Suprapubic skin (tissue), 4 donors: ENCODE results near the gene ZNF165. TPM values are rescaled to one million over a fixed set of nuclear protein-coding genes. Genes with fewer than 3 reads are reported as not detected.

Experiments used
- DNase-seq, 2 donors: peaks; one replicate each; pipeline ENCODE4 v3.0.0-alpha.2; 2019; ENCODE audit warnings: low spot score in 2 of 2
- H3K27ac ChIP-seq: fragments of 200-600 bp; sonication (generic); one replicate; pipeline ENCODE4 v1.5.1; 2019
- H3K27me3 ChIP-seq: fragments of 200-600 bp; sonication (generic); one replicate; pipeline ENCODE4 v1.5.1; 2019
- H3K36me3 ChIP-seq: fragments of 200-600 bp; sonication (generic); one replicate; pipeline ENCODE4 v1.5.1; 2019
- H3K4me1 ChIP-seq: fragments of 200-600 bp; sonication (generic); one replicate; pipeline ENCODE4 v1.5.1; 2019
- H3K4me3 ChIP-seq: fragments of 200-600 bp; sonication (generic); one replicate; pipeline ENCODE4 v1.5.1; 2019; ENCODE audit warnings: mild to moderate bottlenecking
- H3K9me3 ChIP-seq: fragments of 200-600 bp; sonication (generic); one replicate; pipeline ENCODE4 v1.5.1; 2019
- CTCF ChIP-seq, 2 donors: fragments of 200-600 bp in 1 of 2; fragments of 450-650 bp in 1 of 2; sonication (generic) in 1 of 2; IDR thresholded peaks; one replicate each; pipeline ENCODE4 v1.5.1; 2016 to 2019; ENCODE audit warnings: antibody characterized with exemption in 2 of 2, mild to moderate bottlenecking in 1 of 2, moderate library complexity in 1 of 2
- EP300 ChIP-seq: sonication (generic); formaldehyde crosslinking; IDR thresholded peaks from one replicate; pipeline ENCODE4 v1.6.1; 2017; ENCODE audit warnings: antibody characterized with exemption
- POLR2A ChIP-seq, 2 donors: fragments of 450-650 bp; IDR thresholded peaks; one replicate each; pipeline ENCODE4 v1.6.1; 2017; ENCODE audit warnings: antibody characterized with exemption in 2 of 2, mild to moderate bottlenecking in 2 of 2, moderate library complexity in 2 of 2
- POLR2AphosphoS5 ChIP-seq, 3 donors: sonication (generic); formaldehyde crosslinking; IDR thresholded peaks; one replicate each; pipeline ENCODE4 v1.6.1; 2017; ENCODE audit warnings: antibody characterized with exemption in 3 of 3
- WGBS: methylation state at CpG from one replicate; pipeline ENCODE4 v1.1.5; 2018; 5-methylcytosine and 5-hydroxymethylcytosine counted together
- total RNA-seq, 4 donors: library from RNA; depleted of rRNA; stranded (reverse); fragments of >200 nt; gene quantifications; one replicate each; pipeline ENCODE4 v1.1.0, GENCODE V29; 2016

The ZNF165 gene
- total RNA-seq, 4 donors from 2014 or later, result 0.64 to 2.4 (median 2.0) TPM

- no peak overlapping the region for H3K27ac ChIP-seq
- WGBS, result 26% methylated on average over 3 of the region's 3 CpGs
- no peaks in the 10 kb centered on the region for H3K27me3 ChIP-seq
- peak overlapping the region; percentile 63 for H3K4me3 ChIP-seq
- peaks cover 26% of the 10 kb centered on the region for H3K4me1 ChIP-seq
- H3K36me3 ChIP-seq, result peaks cover 2% of the 10 kb centered on the region
- TF ChIP-seq CTCF (IDR thresholded peaks at IDR 0.05) (no peak), POLR2AphosphoS5 (IDR thresholded peaks at IDR 0.05) (no peak), POLR2A (IDR thresholded peaks at IDR 0.05) (no peak)
- H3K9me3 ChIP-seq, result no peaks in the 10 kb centered on the region
- no peak for DNase-seq
Measured at GRCh38 chr6:28135393-28135792, 55.0 kb downstream of the ZNF165 start.

DNA sequence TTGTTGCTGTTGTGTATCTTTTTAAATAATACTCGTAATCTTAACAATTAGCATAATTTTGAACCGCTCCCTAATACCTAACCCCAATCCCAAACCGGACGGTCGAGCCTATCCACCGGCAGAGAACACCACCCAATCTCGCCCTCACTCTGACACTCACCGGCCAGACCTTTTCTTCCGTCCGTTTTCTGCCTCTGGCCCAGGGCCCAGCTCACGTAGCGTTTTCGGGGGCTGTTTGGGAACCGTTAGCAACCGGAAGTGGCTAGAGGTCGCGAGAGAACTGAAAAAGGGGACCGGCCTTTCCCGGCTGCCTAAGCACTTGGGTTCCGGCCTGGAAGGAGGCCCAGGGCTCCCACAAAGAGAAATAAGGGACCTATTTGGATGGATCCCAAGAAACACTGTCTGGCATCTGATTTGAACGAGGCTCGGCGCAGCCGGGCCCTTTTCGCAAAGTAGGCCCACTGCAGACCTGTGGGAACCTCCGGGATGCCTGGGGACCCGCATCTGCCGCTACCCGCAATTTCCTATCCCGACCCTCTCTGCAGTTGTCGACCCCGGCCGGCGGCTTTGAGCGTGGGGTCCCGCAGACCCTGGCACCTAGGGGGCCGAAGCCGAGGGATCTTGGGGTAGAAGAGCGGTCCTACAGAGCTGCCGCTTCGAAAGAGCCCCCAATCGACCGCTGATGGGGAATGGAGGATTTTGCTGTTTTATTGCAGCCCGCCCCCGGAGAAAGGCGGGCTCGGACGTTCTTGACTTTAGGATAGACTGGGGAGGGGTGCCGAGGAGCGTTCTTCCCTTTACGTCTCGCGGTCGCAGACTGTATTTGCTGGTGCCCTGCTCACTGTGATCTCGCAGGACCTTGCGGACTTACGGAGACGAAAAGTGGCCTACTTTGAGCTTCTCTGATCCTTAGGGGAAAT is 56.5 kb downstream of the ZNF165 start:
- H3K4me1 ChIP-seq, result peaks cover 26% of the 10 kb centered on the region
- peak; percentile 93 to 94 for DNase-seq
- H3K27me3 ChIP-seq, result no peaks in the 10 kb centered on the region
- H3K36me3 ChIP-seq, result no peaks in the 10 kb centered on the region
- peak in 1 of 3 donors; percentile 80 for TF ChIP-seq POLR2AphosphoS5 (IDR thresholded peaks at IDR 0.05)
- TF ChIP-seq EP300, result no peak
- no peak for TF ChIP-seq POLR2A (IDR thresholded peaks at IDR 0.05)
- TF ChIP-seq CTCF (IDR thresholded peaks at IDR 0.05), result no peak
- H3K9me3 ChIP-seq, result no peaks in the 10 kb centered on the region
- H3K4me3 ChIP-seq, result peak overlapping the region; percentile 63
- H3K27ac ChIP-seq, result peak overlapping the region; percentile 83
- WGBS, result under 1% methylated on average over 42 of the region's 58 CpGs

DNA sequence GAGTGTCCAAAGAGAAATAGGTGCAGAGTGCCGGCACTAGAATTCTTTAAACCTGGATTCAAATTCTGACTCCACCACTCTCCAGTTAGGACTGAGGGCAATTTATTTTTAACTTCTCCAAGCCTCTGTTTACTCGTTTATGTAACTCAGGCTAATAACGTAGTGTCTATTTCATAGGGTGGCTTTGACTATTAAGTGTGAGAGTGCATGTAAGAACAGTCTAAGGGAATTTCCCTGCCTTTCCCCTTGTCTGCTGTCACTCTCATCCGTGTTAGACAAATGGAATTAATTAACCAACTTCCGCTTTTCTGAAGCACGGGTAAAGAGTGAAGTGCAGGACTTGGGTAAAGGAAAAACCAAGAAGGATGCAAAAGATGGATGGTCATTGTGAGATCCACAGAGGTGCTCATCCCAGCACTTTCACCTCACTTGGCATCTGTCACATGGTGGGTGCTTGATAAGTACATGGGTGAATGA is 57.2 kb downstream of the ZNF165 start:
- 1% methylated on average over 6 of the region's 6 CpGs for WGBS
- TF ChIP-seq CTCF (IDR thresholded peaks at IDR 0.05) (no peak), POLR2AphosphoS5 (IDR thresholded peaks at IDR 0.05) (no peak), POLR2A (IDR thresholded peaks at IDR 0.05) (no peak), EP300 (no peak)
- Histone ChIP-seq H3K36me3 (no peaks in the 10 kb centered on the region), H3K4me3 (peak overlapping the region; percentile 63), H3K4me1 (peaks cover 28% of the 10 kb centered on the region), H3K27ac (peak overlapping the region; percentile 83), H3K27me3 (no peaks in the 10 kb centered on the region), H3K9me3 (no peaks in the 10 kb centered on the region)
- no peak for DNase-seq

Other genes with a start within 250 kb of the ZNF165 start
- gene OR2B2, start 168.2 kb upstream of the ZNF165 start, total RNA-seq, result not detected
- not detected for gene OR2B6, start 123.3 kb upstream of the ZNF165 start, total RNA-seq
- 1 to 10 TPM; 2.4 to 7.6 (median 4.2) TPM for gene ZSCAN16, start 44.0 kb downstream of the ZNF165 start, total RNA-seq
- gene ZKSCAN8, start 61.3 kb downstream of the ZNF165 start, total RNA-seq, result 10 to 100 TPM in 3 of 4 donors, 1 to 10 TPM in 1; 7.6 to 23.0 (median 14.2) TPM
- 10 to 100 TPM in 1 of 4 donors, 1 to 10 TPM in 3; 3.6 to 12.5 (median 7.6) TPM for gene ZSCAN9, start 144.7 kb downstream of the ZNF165 start, total RNA-seq
- 1 to 10 TPM; 1.2 to 5.0 (median 3.0) TPM for gene ZKSCAN4, start 171.7 kb downstream of the ZNF165 start, total RNA-seq
- under 1 TPM in 2 of 4 donors, not detected in 2; 0.47 to 0.78 TPM for gene NKAPL, start 178.7 kb downstream of the ZNF165 start, total RNA-seq
- gene ZSCAN26, start 186.6 kb downstream of the ZNF165 start, total RNA-seq, result 10 to 100 TPM in 2 of 4 donors, 1 to 10 TPM in 2; 4.9 to 23.3 (median 11.4) TPM
- 1 to 10 TPM in 2 of 4 donors, under 1 TPM in 2; 0.64 to 2.3 (median 1.2) TPM for gene PGBD1, start 201.0 kb downstream of the ZNF165 start, total RNA-seq